ENCODE data around the gene C5AR2.

C5AR2 gene

GRCh38 chr19:47370045-47370611 is 38.2 kb downstream of the C5AR2 start:
- Histone ChIP-seq H2AFZ (ENCODE audit: low read depth) (no peak overlapping the region), H4K20me1 (ENCODE audit: insufficient read depth) (no peaks in the 10 kb centered on the region), H3K4me3 (IDR thresholded peaks at IDR 0.05; ENCODE audit: insufficient read depth, low read depth, low read length) (no peak overlapping the region), H3K9ac (no peak overlapping the region), H3K4me1 (ENCODE audit: low read depth, poor library complexity, severe bottlenecking) (no peaks in the 10 kb centered on the region), H3K27me3 (ENCODE audit: insufficient read depth, low read depth) (no peaks in the 10 kb centered on the region), H3K27ac (no peak overlapping the region), H3K36me3 (ENCODE audit: insufficient read depth) (no peaks in the 10 kb centered on the region), H3K79me2 (ENCODE audit: insufficient read depth, low read depth) (no peaks in the 10 kb centered on the region), H3K4me2 (no peak overlapping the region)
- TF ChIP-seq CTCF (conservative IDR thresholded peaks at IDR 0.05; ENCODE audit: low read depth, low read length): no peak

GRCh38 chr19:47371261-47371660 is 39.3 kb downstream of the C5AR2 start:
- Histone ChIP-seq H3K36me3 (ENCODE audit: insufficient read depth) (0 out of 2 replicates have a peak, but pooled peaks cover 3% of the 10 kb centered on the region), H3K4me3 (IDR thresholded peaks at IDR 0.05; ENCODE audit: insufficient read depth, low read depth, low read length) (no peak overlapping the region), H4K20me1 (ENCODE audit: insufficient read depth) (no peaks in the 10 kb centered on the region), H3K27me3 (ENCODE audit: insufficient read depth, low read depth) (no peaks in the 10 kb centered on the region), H3K9ac (no peak overlapping the region), H3K4me1 (ENCODE audit: low read depth, poor library complexity, severe bottlenecking) (no peaks in the 10 kb centered on the region), H2AFZ (ENCODE audit: low read depth) (no peak overlapping the region), H3K27ac (no peak overlapping the region), H3K4me2 (no peak overlapping the region), H3K79me2 (ENCODE audit: insufficient read depth, low read depth) (no peaks in the 10 kb centered on the region)
- TF ChIP-seq CTCF (conservative IDR thresholded peaks at IDR 0.05; ENCODE audit: low read depth, low read length): no peak

GRCh38 chr19:47372603-47373002 is 40.6 kb downstream of the C5AR2 start:
- no peaks in the 10 kb centered on the region for H4K20me1 ChIP-seq (ENCODE audit: insufficient read depth)
- no peak overlapping the region for H3K4me2 ChIP-seq
- no peaks in the 10 kb centered on the region for H3K4me1 ChIP-seq (ENCODE audit: low read depth, poor library complexity, severe bottlenecking)
- no peaks in the 10 kb centered on the region for H3K79me2 ChIP-seq (ENCODE audit: insufficient read depth, low read depth)
- no peak overlapping the region for H3K4me3 ChIP-seq (IDR thresholded peaks at IDR 0.05; ENCODE audit: insufficient read depth, low read depth, low read length)
- H3K36me3 ChIP-seq (ENCODE audit: insufficient read depth): 0 out of 2 replicates have a peak, but pooled peaks cover 3% of the 10 kb centered on the region
- H3K27ac ChIP-seq: no peak overlapping the region
- H3K27me3 ChIP-seq (ENCODE audit: insufficient read depth, low read depth): no peaks in the 10 kb centered on the region
- no peak for TF ChIP-seq CTCF (conservative IDR thresholded peaks at IDR 0.05; ENCODE audit: low read depth, low read length)
- no peak overlapping the region for H2AFZ ChIP-seq (ENCODE audit: low read depth)
- H3K9ac ChIP-seq: no peak overlapping the region

- no peak for TF ChIP-seq CTCF (conservative IDR thresholded peaks at IDR 0.05; ENCODE audit: low read depth, low read length)
- no peak overlapping the region for H3K4me2 ChIP-seq
- no peak overlapping the region for H3K4me3 ChIP-seq (IDR thresholded peaks at IDR 0.05; ENCODE audit: insufficient read depth, low read depth, low read length)
- no peak overlapping the region for H3K9ac ChIP-seq
- H2AFZ ChIP-seq (ENCODE audit: low read depth): no peak overlapping the region
- H4K20me1 ChIP-seq (ENCODE audit: insufficient read depth): no peaks in the 10 kb centered on the region
- H3K36me3 ChIP-seq (ENCODE audit: insufficient read depth): 0 out of 2 replicates have a peak, but pooled peaks cover 3% of the 10 kb centered on the region
- no peaks in the 10 kb centered on the region for H3K4me1 ChIP-seq (ENCODE audit: low read depth, poor library complexity, severe bottlenecking)
- no peaks in the 10 kb centered on the region for H3K79me2 ChIP-seq (ENCODE audit: insufficient read depth, low read depth)
- no peaks in the 10 kb centered on the region for H3K27me3 ChIP-seq (ENCODE audit: insufficient read depth, low read depth)
- no peak overlapping the region for H3K27ac ChIP-seq
Measured at GRCh38 chr19:47373246-47374240, 41.6 kb downstream of the C5AR2 start.
